ENCODE results near the gene FOXG1. TPM values are rescaled to one million over a fixed set of nuclear protein-coding genes. Genes with fewer than 3 reads are reported as not detected.

Gene FOXG1
- total RNA-seq, 1 donor, result 0.63 TPM

- DNase-seq (ENCODE audit: low read depth), result no peak
- no peak for TF ChIP-seq CTCF (IDR thresholded peaks at IDR 0.05; ENCODE audit: insufficient read depth, low read length)
- H3K4me3 ChIP-seq (ENCODE audit: low read depth, low read length), result no peak overlapping the region
Measured at GRCh38 chr14:28784096-28785048, 17.8 kb downstream of the FOXG1 start.

GRCh38 chr14:28785096-28785952 is 18.7 kb downstream of the FOXG1 start:
- peak overlapping the region; percentile 54 for H3K4me3 ChIP-seq (ENCODE audit: low read depth, low read length)
- no peak for DNase-seq (ENCODE audit: low read depth)
- no peak for TF ChIP-seq CTCF (IDR thresholded peaks at IDR 0.05; ENCODE audit: insufficient read depth, low read length)

GRCh38 chr14:28807518-28807917 is 40.9 kb downstream of the FOXG1 start:
- no peak overlapping the region for H3K4me3 ChIP-seq (ENCODE audit: low read depth, low read length)
- no peak for TF ChIP-seq CTCF (IDR thresholded peaks at IDR 0.05; ENCODE audit: insufficient read depth, low read length)
- DNase-seq (ENCODE audit: low read depth), result no peak

GRCh38 chr14:28813810-28814209 is 47.2 kb downstream of the FOXG1 start:
- DNase-seq (ENCODE audit: low read depth), result peak; percentile 6
- no peak overlapping the region for H3K4me3 ChIP-seq (ENCODE audit: low read depth, low read length)
- TF ChIP-seq CTCF (IDR thresholded peaks at IDR 0.05; ENCODE audit: insufficient read depth, low read length), result no peak
